ENCODE data around the gene NGDN. TPM values are rescaled to one million over a fixed set of nuclear protein-coding genes. Genes with fewer than 3 reads are reported as not detected.

NGDN gene
- total and polyA plus RNA-seq, 12 donors: 24.4 to 61.3 (median 36.4) TPM

GRCh38 chr14:23443411-23443812, 26.1 kb upstream of the NGDN start:
- 75 to 86% (median 80%) methylated on average over 11 of the region's 11 CpGs for WGBS, 4 donors
- Histone ChIP-seq H3K36me3 (replicated peaks in 1 of 2) (no peaks in the 10 kb centered on the region), H3K27me3 (no peaks in the 10 kb centered on the region), H3K27ac (no peak overlapping the region), H3K9me3 (replicated peaks in 1 of 3) (no peaks in the 10 kb centered on the region), H3K4me1 (replicated peaks in 1 of 2) (no peaks in the 10 kb centered on the region), H3K4me3 (no peak overlapping the region)
- no peak for TF ChIP-seq POLR2A (IDR thresholded peaks at IDR 0.05)
- TF ChIP-seq CTCF (IDR thresholded peaks at IDR 0.05): no peak
- DNase-seq: no peak
- intact Hi-C loops (cut with DNase I): no loop called here

- intact Hi-C loops (cut with DNase I): no loop called here
- Histone ChIP-seq H3K4me1 (replicated peaks in 1 of 2) (no peaks in the 10 kb centered on the region), H3K4me3 (no peak overlapping the region), H3K36me3 (replicated peaks in 1 of 2) (no peaks in the 10 kb centered on the region), H3K27me3 (no peaks in the 10 kb centered on the region), H3K9me3 (replicated peaks in 1 of 3) (no peaks in the 10 kb centered on the region), H3K27ac (no peak overlapping the region)
- no peak for TF ChIP-seq CTCF (IDR thresholded peaks at IDR 0.05)
- TF ChIP-seq POLR2A (IDR thresholded peaks at IDR 0.05): no peak
- 70 to 77% (median 76%) methylated on average over 6 of the region's 6 CpGs for WGBS, 4 donors
- DNase-seq: no peak
These were observed 25.6 kb upstream of the NGDN start for GRCh38 chr14:23443881-23444280.

GRCh38 chr14:23444314-23444713, 25.2 kb upstream of the NGDN start:
- Histone ChIP-seq H3K27ac (no peak overlapping the region), H3K4me1 (replicated peaks in 1 of 2) (no peaks in the 10 kb centered on the region), H3K9me3 (replicated peaks in 1 of 3) (no peaks in the 10 kb centered on the region), H3K36me3 (replicated peaks in 1 of 2) (no peaks in the 10 kb centered on the region), H3K27me3 (no peaks in the 10 kb centered on the region), H3K4me3 (no peak overlapping the region)
- DNase-seq: no peak
- 46 to 62% (median 56%) methylated on average over 1 of the region's 1 CpG for WGBS, 4 donors
- TF ChIP-seq CTCF (IDR thresholded peaks at IDR 0.05) (no peak), POLR2A (IDR thresholded peaks at IDR 0.05) (no peak)
- intact Hi-C loops (cut with DNase I): no loop called here

- 64 to 71% (median 68%) methylated on average over 4 of the region's 4 CpGs for WGBS, 4 donors
- no peaks in the 10 kb centered on the region for H3K4me1 ChIP-seq (replicated peaks in 1 of 2)
- intact Hi-C loops (cut with DNase I): no loop called here
These were observed 23.7 kb upstream of the NGDN start for GRCh38 chr14:23445773-23446172.

More at GRCh38 chr14:23445773-23446172, 23.7 kb upstream of the NGDN start:
- H3K27ac ChIP-seq: no peak overlapping the region
- H3K36me3 ChIP-seq (replicated peaks in 1 of 2): no peaks in the 10 kb centered on the region
- no peaks in the 10 kb centered on the region for H3K27me3 ChIP-seq
- no peak overlapping the region for H3K4me3 ChIP-seq
- TF ChIP-seq POLR2A (IDR thresholded peaks at IDR 0.05) (no peak), CTCF (IDR thresholded peaks at IDR 0.05) (no peak)
- DNase-seq: no peak
- H3K9me3 ChIP-seq (replicated peaks in 1 of 3): no peaks in the 10 kb centered on the region

All from adrenal gland (tissue), 12 donors.